Head of caudate nucleus (tissue), 42 donors: Measurements from ENCODE around the gene SH3PXD2B.

Source experiments
- DNase-seq, 42 donors: peaks; one replicate each; pipeline versions ENCODE4 v3.0.0 to v3.0.0-alpha.2; 2020 to 2021; ENCODE audit warnings: mixed read lengths in 7 of 42
- intact Hi-C: fragments of 100-400 bp; cut with DNase I; formaldehyde crosslinking; loops from one replicate; pipeline ENCODE4 v1.15.0; 2022

SH3PXD2B gene

GRCh38 chr5:172454358-172455086 is at the start of gene SH3PXD2B:
Gene SH3PXD2B (minus strand): TSS chr5:172454525. CDS start chr5:172454352, 173 bp downstream.
- intact Hi-C loops: loop anchor here (5.0 to 10.0 kb wide), 2 partner anchors 47 to 170 kb away; partner anchors contain the start of gene UBTD2
- peak in 38 of 42 donors; percentile 34 to 83 (median 66) for DNase-seq

- intact Hi-C loops: no loop called here
- DNase-seq: peak in 7 of 42 donors; percentile 2 to 33 (median 9)
Observed at GRCh38 chr5:172502969-172503368, 48.6 kb upstream of the SH3PXD2B start.

- peak in 3 of 42 donors; percentile 4 to 16 (median 13) for DNase-seq
- intact Hi-C loops: no loop called here
Observed at GRCh38 chr5:172502410-172502809, 48.1 kb upstream of the SH3PXD2B start.

GRCh38 chr5:172501708-172502320 is 47.5 kb upstream of the SH3PXD2B start:
- peak in 4 of 42 donors; percentile 7 to 13 (median 8) for DNase-seq
- intact Hi-C loops: no loop called here

- DNase-seq: peak in 4 of 42 donors; percentile 2 to 22 (median 15)
- intact Hi-C loops: no loop called here
Observed at GRCh38 chr5:172499287-172499686, 45.0 kb upstream of the SH3PXD2B start.

- DNase-seq: peak in 5 of 42 donors; percentile 1 to 34 (median 7)
- intact Hi-C loops: no loop called here
Observed at GRCh38 chr5:172498431-172499129, 44.3 kb upstream of the SH3PXD2B start.

GRCh38 chr5:172497591-172498255 is 43.4 kb upstream of the SH3PXD2B start:
- intact Hi-C loops: no loop called here

GRCh38 chr5:172496671-172497371 is 42.5 kb upstream of the SH3PXD2B start:
- intact Hi-C loops: no loop called here
- DNase-seq: peak in 33 of 42 donors; percentile 8 to 84 (median 44)

More at GRCh38 chr5:172497591-172498255, 43.4 kb upstream of the SH3PXD2B start:
- peak in 5 of 42 donors; percentile 1 to 39 (median 13) for DNase-seq

GRCh38 chr5:172494630-172495505 is 40.5 kb upstream of the SH3PXD2B start:
- intact Hi-C loops: no loop called here
- peak in 7 of 42 donors; percentile 1 to 20 (median 9) for DNase-seq

GRCh38 chr5:172493906-172494305 is 39.6 kb upstream of the SH3PXD2B start:
- intact Hi-C loops: no loop called here
- peak in 5 of 42 donors; percentile 2 to 13 (median 3) for DNase-seq

GRCh38 chr5:172493461-172493860 is 39.1 kb upstream of the SH3PXD2B start:
- intact Hi-C loops: no loop called here
- DNase-seq: peak in 4 of 42 donors; percentile 2 to 16 (median 6)

- peak in 7 of 42 donors; percentile 4 to 24 (median 11) for DNase-seq
- intact Hi-C loops: no loop called here
Observed at GRCh38 chr5:172493002-172493401, 38.7 kb upstream of the SH3PXD2B start.

- intact Hi-C loops: no loop called here
- peak in 7 of 42 donors; percentile 3 to 25 (median 10) for DNase-seq
Observed at GRCh38 chr5:172492097-172492840, 37.9 kb upstream of the SH3PXD2B start.

- DNase-seq: peak in 7 of 42 donors; percentile 1 to 20 (median 12)
- intact Hi-C loops: no loop called here
Observed at GRCh38 chr5:172491481-172491880, 37.2 kb upstream of the SH3PXD2B start.

- peak in 7 of 42 donors; percentile 5 to 18 (median 10) for DNase-seq
- intact Hi-C loops: no loop called here
Observed at GRCh38 chr5:172490514-172491461, 36.5 kb upstream of the SH3PXD2B start.
